A673 (cell line): ENCODE data around the gene SP140L.
"Not testable (repeated sequence)": the region's sequence is repeated elsewhere in the genome, so short reads cannot be mapped to it uniquely, and the experiment has no call there.

Source experiments
- CTCF ChIP-seq: fragments of 300-800, 200-600 bp; sonication (generic); conservative IDR thresholded peaks from 2 replicates; pipeline ENCODE4 v1.5.1; 2017; ENCODE audit warnings: low read depth, mild to moderate bottlenecking, antibody characterized with exemption, low read length, moderate library complexity, mixed read lengths
- EZH2 ChIP-seq: fragments of 200-600 bp; sonication (generic); IDR thresholded peaks from 2 replicates; pipeline ENCODE4 v1.6.1; 2017; ENCODE audit warnings: borderline replicate concordance, low read depth, mild to moderate bottlenecking, mixed read lengths, antibody characterized with exemption, low read length; ENCODE audit not compliant: poor library complexity, severe bottlenecking

GRCh38 chr2:230398698-230399097 is 71.7 kb downstream of the SP140L start:
- not testable (repeated sequence) for TF ChIP-seq EZH2, CTCF
